Endothelial cell of umbilical vein (primary cell): ENCODE data around the gene RNASE9. TPM values are rescaled to one million over a fixed set of nuclear protein-coding genes. Genes with fewer than 3 reads are reported as not detected.
"Not testable (repeated sequence)": the region's sequence is repeated elsewhere in the genome, so short reads cannot be mapped to it uniquely, and the experiment has no call there.

Experiments used
- BruUV-seq: library from RNA; stranded (reverse); fragments of 400-500 nt; replicated peaks from 2 replicates; lab custom pipeline; 2021; lab: Mats Ljungman, UMichigan
- CTCF ChIA-PET: fragments of 300-600, 350-600 bp; sonication (Branson Sonifier 250); formaldehyde crosslinking; loops from one replicate; lab custom pipeline; 2021; ENCODE audit warnings: antibody characterized with exemption, inconsistent platforms; lab: Charles Lee
- POLR2A ChIA-PET: fragments of 300-600, 350-600 bp; sonication (Branson Sonifier 250); formaldehyde crosslinking; loops from one replicate; lab custom pipeline; 2021; ENCODE audit warnings: antibody characterized with exemption, inconsistent platforms; lab: Charles Lee
- DNase-seq: peaks from one replicate; pipeline ENCODE4 v3.0.0-alpha.2; 2011; ENCODE audit warnings: low read depth, low spot score
- FAIRE-seq: peaks from 2 replicates; lab custom pipeline; 2011; peaks lifted over from hg19 to GRCh38; lab: Jason Lieb, UNC
- H2AFZ ChIP-seq: 2 replicates; pipeline ENCODE4 v1.6.0; 2012; ENCODE audit warnings: low read depth, low read length, control low read depth, inconsistent platforms
- H3K27ac ChIP-seq: 2 replicates; pipeline ENCODE4 v1.5.1; 2011; ENCODE audit warnings: low read depth, mild to moderate bottlenecking, control low read depth, low read length, moderate library complexity; ENCODE audit not compliant: insufficient read depth
- H3K27me3 ChIP-seq, 2 experiments: 2 replicates each; pipeline versions ENCODE4 v1.6.0 to v1.6.1; 2011; ENCODE audit warnings: low read length in 2 of 2, mixed read lengths in 1 of 2; ENCODE audit not compliant: control insufficient read depth in 2 of 2, insufficient read depth in 2 of 2
- H3K36me3 ChIP-seq, 2 experiments: 2 replicates in 1 of 2; 3 replicates in 1 of 2; pipeline ENCODE4 v1.5.1; 2011; ENCODE audit warnings: low read length in 2 of 2, mild to moderate bottlenecking in 1 of 2, moderate library complexity in 1 of 2; ENCODE audit not compliant: control insufficient read depth in 2 of 2, insufficient read depth in 2 of 2; ENCODE audit errors: extremely low read depth in 1 of 2
- H3K4me1 ChIP-seq: 3 replicates; pipeline ENCODE4 v1.5.1; 2011; ENCODE audit warnings: mild to moderate bottlenecking, low read length; ENCODE audit not compliant: control insufficient read depth, insufficient read depth; ENCODE audit errors: extremely low read depth
- H3K4me2 ChIP-seq: 2 replicates; pipeline ENCODE4 v1.6.1; 2011; ENCODE audit warnings: low read length, control low read depth, mixed read lengths; ENCODE audit not compliant: insufficient read depth
- H3K4me3 ChIP-seq, 3 experiments: fragments of 200-600 bp in 1 of 3; sonication (generic), shearing (Covaris generic) in 1 of 3; replicated peaks in 1 of 3; 2 replicates each; pipeline ENCODE4 v1.5.1; 2011 to 2016; ENCODE audit warnings: control low read depth in 3 of 3, low read length in 3 of 3, mild to moderate bottlenecking in 2 of 3, inconsistent platforms in 1 of 3, low read depth in 1 of 3, moderate library complexity in 1 of 3; ENCODE audit not compliant: insufficient read depth in 1 of 3
- H3K79me2 ChIP-seq: 2 replicates; pipeline ENCODE4 v1.6.0; 2012; ENCODE audit warnings: low read length, inconsistent platforms; ENCODE audit not compliant: control insufficient read depth, insufficient read depth
- H3K9ac ChIP-seq: replicated peaks from 2 replicates; pipeline ENCODE3; 2011; ENCODE audit warnings: low read length, control low read depth; ENCODE audit not compliant: insufficient read depth; ENCODE audit errors: extremely low read depth
- H3K9me1 ChIP-seq: replicated peaks from 3 replicates; pipeline ENCODE4 v1.6.0; 2011; ENCODE audit warnings: mild to moderate bottlenecking, low read length; ENCODE audit not compliant: control insufficient read depth, insufficient read depth; ENCODE audit errors: extremely low read depth
- H3K9me3 ChIP-seq: replicated peaks from 2 replicates; pipeline ENCODE4 v1.5.1; 2012; ENCODE audit warnings: low read length, inconsistent platforms; ENCODE audit not compliant: control insufficient read depth, insufficient read depth
- H4K20me1 ChIP-seq: replicated peaks from 2 replicates; pipeline ENCODE3; 2011; ENCODE audit warnings: mild to moderate bottlenecking, low read length; ENCODE audit not compliant: control insufficient read depth, insufficient read depth; ENCODE audit errors: extremely low read depth
- dilution Hi-C: fragments of 300-500 bp; cut with MboI; formaldehyde crosslinking; loops from one replicate; pipeline ENCODE4 v1.15.0; 2019; ENCODE audit warnings: low sequenced_read_pairs; ENCODE audit not compliant: extremely low pct_ligation_motif_present
- intact Hi-C: fragments of 100-400 bp; cut with micrococcal nuclease; formaldehyde crosslinking; loops from one replicate; pipeline ENCODE4 v1.10.0; 2022
- polyA plus RNA-seq, 4 experiments: library from polyadenylated mRNA; depleted of rRNA in 3 of 4; stranded (reverse) in 3 of 4; unstranded in 1 of 4; fragments of >200 nt; gene quantifications; 2 replicates each; pipeline versions ENCODE4 v1.2.1 to v1.2.3, GENCODE V29; 2011 to 2012; ENCODE audit warnings: missing spikeins in 1 of 4
- total RNA-seq: library from RNA; stranded (reverse); gene quantifications from 2 replicates; pipeline ENCODE4 v1.2.3, GENCODE V29; 2021

Gene RNASE9
- total and polyA plus RNA-seq, 2 donors (not counting 3 experiments of a cell fraction or from before 2014, with no cell fraction given), result not detected

- dilution Hi-C loops, intact Hi-C loops, H3K9me3 ChIP-seq, H3K9me1 ChIP-seq, H3K27ac ChIP-seq, BruUV-seq, POLR2A ChIA-PET, H3K4me2 ChIP-seq, H3K36me3 ChIP-seq, H3K9ac ChIP-seq, CTCF ChIA-PET, H4K20me1 ChIP-seq, H3K27me3 ChIP-seq, H3K79me2 ChIP-seq, FAIRE-seq, H3K4me3 ChIP-seq, H2AFZ ChIP-seq, DNase-seq: not testable (repeated sequence)
- peaks cover 11% of the 10 kb centered on the region for H3K4me1 ChIP-seq
These were observed 54.1 kb downstream of the RNASE9 start for GRCh38 chr14:20506752-20507151.

GRCh38 chr14:20506276-20506675, 54.6 kb downstream of the RNASE9 start:
- H3K9ac ChIP-seq, intact Hi-C loops, FAIRE-seq, CTCF ChIA-PET, DNase-seq, dilution Hi-C loops, H3K4me3 ChIP-seq, POLR2A ChIA-PET, BruUV-seq, H3K36me3 ChIP-seq, H3K4me2 ChIP-seq, H3K27me3 ChIP-seq, H3K79me2 ChIP-seq, H2AFZ ChIP-seq, H3K9me1 ChIP-seq, H3K27ac ChIP-seq, H3K9me3 ChIP-seq, H4K20me1 ChIP-seq: not testable (repeated sequence)
- peaks cover 14% of the 10 kb centered on the region for H3K4me1 ChIP-seq

Other genes starting within 250 kb of the RNASE9 start
- 35.5 and 38.9 TPM in 2 replicates for gene CCNB1IP1, start 227.8 kb downstream of the RNASE9 start, total RNA-seq
- 31.0 and 32.7 TPM in 2 replicates for gene CCNB1IP1, start 227.8 kb downstream of the RNASE9 start, polyA plus RNA-seq
- 30.6 and 30.8 TPM in 2 replicates for gene PARP2, start 217.4 kb downstream of the RNASE9 start, total RNA-seq
- gene PARP2, start 217.4 kb downstream of the RNASE9 start, polyA plus RNA-seq, result 12.9 and 15.7 TPM in 2 replicates
- 40.3 and 44.6 TPM in 2 replicates for gene TEP1, start 147.5 kb downstream of the RNASE9 start, total RNA-seq
- 18.1 and 19.6 TPM in 2 replicates for gene TEP1, start 147.5 kb downstream of the RNASE9 start, polyA plus RNA-seq
- gene KLHL33, start 124.9 kb downstream of the RNASE9 start, total RNA-seq, result 0.07 TPM in 1 of 2 replicates, not detected in the other
- gene KLHL33, start 124.9 kb downstream of the RNASE9 start, polyA plus RNA-seq, result not detected in 2 replicates
- gene OSGEP, start 106.2 kb downstream of the RNASE9 start, total RNA-seq, result 39.1 and 41.8 TPM in 2 replicates
- gene OSGEP, start 106.2 kb downstream of the RNASE9 start, polyA plus RNA-seq, result 84.5 and 100 TPM in 2 replicates
- 227 and 231 TPM in 2 replicates for gene APEX1, start 105.8 kb downstream of the RNASE9 start, total RNA-seq
- gene APEX1, start 105.8 kb downstream of the RNASE9 start, polyA plus RNA-seq, result 304 and 387 TPM in 2 replicates
- 28.6 and 33.6 TPM in 2 replicates for gene PIP4P1, start 99.6 kb downstream of the RNASE9 start, total RNA-seq
- gene PIP4P1, start 99.6 kb downstream of the RNASE9 start, polyA plus RNA-seq, result 52.5 and 58.6 TPM in 2 replicates
- gene PNP, start 91.6 kb downstream of the RNASE9 start, total RNA-seq, result 189 and 271 TPM in 2 replicates
- gene PNP, start 91.6 kb downstream of the RNASE9 start, polyA plus RNA-seq, result 232 and 245 TPM in 2 replicates
- 1.2 and 1.8 TPM in 2 replicates for gene RNASE10, start 55.5 kb downstream of the RNASE9 start, total RNA-seq
- gene RNASE10, start 55.5 kb downstream of the RNASE9 start, polyA plus RNA-seq, result 0.12 TPM in 1 of 2 replicates, not detected in the other
- gene RNASE11, start 27.0 kb upstream of the RNASE9 start, total RNA-seq, result not detected in 2 replicates
- not detected in 2 replicates for gene RNASE11, start 27.0 kb upstream of the RNASE9 start, polyA plus RNA-seq
- not detected in 2 replicates for gene RNASE12, start 30.3 kb upstream of the RNASE9 start, total RNA-seq
- gene RNASE12, start 30.3 kb upstream of the RNASE9 start, polyA plus RNA-seq, result not detected in 2 replicates
- not detected in 2 replicates for gene OR6S1, start 80.6 kb upstream of the RNASE9 start, total RNA-seq
- not detected in 2 replicates for gene OR6S1, start 80.6 kb upstream of the RNASE9 start, polyA plus RNA-seq
- gene RNASE4, start 123.5 kb upstream of the RNASE9 start, total RNA-seq, result 6.9 and 8.7 TPM in 2 replicates
- 27.4 and 35.1 TPM in 2 replicates for gene RNASE4, start 123.5 kb upstream of the RNASE9 start, polyA plus RNA-seq
- gene ANG, start 127.7 kb upstream of the RNASE9 start, total RNA-seq, result 5.7 and 6.2 TPM in 2 replicates
- gene ANG, start 127.7 kb upstream of the RNASE9 start, polyA plus RNA-seq, result 11.2 and 12.2 TPM in 2 replicates
- gene EDDM3A, start 184.8 kb upstream of the RNASE9 start, total RNA-seq, result not detected in 2 replicates
- not detected in 2 replicates for gene EDDM3A, start 184.8 kb upstream of the RNASE9 start, polyA plus RNA-seq
- gene EDDM3B, start 207.4 kb upstream of the RNASE9 start, total RNA-seq, result not detected in 2 replicates
- gene EDDM3B, start 207.4 kb upstream of the RNASE9 start, polyA plus RNA-seq, result not detected in 2 replicates
- gene RNASE6, start 220.2 kb upstream of the RNASE9 start, total RNA-seq, result 0.33 TPM in 1 of 2 replicates, not detected in the other
- 0.70 and 0.79 TPM in 2 replicates for gene RNASE6, start 220.2 kb upstream of the RNASE9 start, polyA plus RNA-seq
- 182 and 216 TPM in 2 replicates for gene RNASE1, start 241.8 kb upstream of the RNASE9 start, total RNA-seq
- 909 and 1,090 TPM in 2 replicates for gene RNASE1, start 241.8 kb upstream of the RNASE9 start, polyA plus RNA-seq